Measurements from ENCODE around the gene RPS24.
"Not testable (repeated sequence)": the region's sequence is repeated elsewhere in the genome, so short reads cannot be mapped to it uniquely, and the experiment has no call there.

The RPS24 gene

GRCh38 chr10:78033637-78034470, at the start of gene RPS24:
Gene RPS24 (plus strand): TSS chr10:78033863. CDS start chr10:78033902, 39 bp downstream.
- peak; percentile 97 for DNase-seq

- DNase-seq = no peak
Observed at GRCh38 chr10:77984986-77985385, 48.7 kb upstream of the RPS24 start.

- no peak for DNase-seq
Observed at GRCh38 chr10:77987671-77988255, 45.9 kb upstream of the RPS24 start.

GRCh38 chr10:77989081-77989724, 44.5 kb upstream of the RPS24 start:
- no peak for DNase-seq

GRCh38 chr10:77993620-77994019, 40.0 kb upstream of the RPS24 start:
- DNase-seq = no peak

GRCh38 chr10:77998780-77999179, 34.9 kb upstream of the RPS24 start:
- DNase-seq = not testable (repeated sequence)

GRCh38 chr10:78000206-78000605, 33.5 kb upstream of the RPS24 start:
- no peak for DNase-seq

- DNase-seq = no peak
Observed at GRCh38 chr10:78000956-78001472, 32.6 kb upstream of the RPS24 start.

GRCh38 chr10:78002541-78003288, 30.9 kb upstream of the RPS24 start:
- DNase-seq = no peak

GRCh38 chr10:78004215-78005026, 29.2 kb upstream of the RPS24 start:
- DNase-seq = no peak

- no peak for DNase-seq
Observed at GRCh38 chr10:78007172-78007571, 26.5 kb upstream of the RPS24 start.

- no peak for DNase-seq
Observed at GRCh38 chr10:78009662-78010061, 24.0 kb upstream of the RPS24 start.

GRCh38 chr10:78010278-78010677, 23.4 kb upstream of the RPS24 start:
- no peak for DNase-seq

- DNase-seq = no peak
Observed at GRCh38 chr10:78011065-78011464, 22.6 kb upstream of the RPS24 start.

GRCh38 chr10:78013564-78013963, 20.1 kb upstream of the RPS24 start:
- DNase-seq = no peak

- DNase-seq = no peak
Observed at GRCh38 chr10:78015546-78015945, 18.1 kb upstream of the RPS24 start.

GRCh38 chr10:78017856-78018255, 15.8 kb upstream of the RPS24 start:
- DNase-seq = no peak

- no peak for DNase-seq
Observed at GRCh38 chr10:78019264-78019663, 14.4 kb upstream of the RPS24 start.

- no peak for DNase-seq
Observed at GRCh38 chr10:78021201-78021600, 12.5 kb upstream of the RPS24 start.

- DNase-seq = no peak
Observed at GRCh38 chr10:78023741-78024140, 9.9 kb upstream of the RPS24 start.

- no peak for DNase-seq
Observed at GRCh38 chr10:78025685-78026364, 7.8 kb upstream of the RPS24 start.
